H1 (cell line): ENCODE measurements around the gene LARP1.

Experiments used
- POLR2A ChIP-seq, 2 experiments: IDR thresholded peaks; 1 replicate in 1 of 2; 2 replicates in 1 of 2; pipeline ENCODE4 v1.6.1; 2011; ENCODE audit warnings: low read depth in 2 of 2, low read length in 2 of 2, mild to moderate bottlenecking in 2 of 2; ENCODE audit errors: control extremely low read depth in 1 of 2
- TF ChIP-seq, protein P1 (sequence below), 3 experiments: IDR thresholded peaks; 1 replicate in 2 of 3; 2 replicates in 1 of 3; pipeline versions ENCODE4 v1.5.1 to v1.6.1; 2011; ENCODE audit warnings: low read length in 3 of 3, mild to moderate bottlenecking in 3 of 3, inconsistent platforms in 2 of 3, low read depth in 1 of 3, moderate library complexity in 1 of 3; ENCODE audit not compliant: insufficient read depth in 1 of 3; ENCODE audit errors: control extremely low read depth in 1 of 3
- TF ChIP-seq, protein P2 (sequence below): IDR thresholded peaks from 2 replicates; pipeline ENCODE4 v1.6.1; 2012; ENCODE audit warnings: inconsistent platforms

DNA sequence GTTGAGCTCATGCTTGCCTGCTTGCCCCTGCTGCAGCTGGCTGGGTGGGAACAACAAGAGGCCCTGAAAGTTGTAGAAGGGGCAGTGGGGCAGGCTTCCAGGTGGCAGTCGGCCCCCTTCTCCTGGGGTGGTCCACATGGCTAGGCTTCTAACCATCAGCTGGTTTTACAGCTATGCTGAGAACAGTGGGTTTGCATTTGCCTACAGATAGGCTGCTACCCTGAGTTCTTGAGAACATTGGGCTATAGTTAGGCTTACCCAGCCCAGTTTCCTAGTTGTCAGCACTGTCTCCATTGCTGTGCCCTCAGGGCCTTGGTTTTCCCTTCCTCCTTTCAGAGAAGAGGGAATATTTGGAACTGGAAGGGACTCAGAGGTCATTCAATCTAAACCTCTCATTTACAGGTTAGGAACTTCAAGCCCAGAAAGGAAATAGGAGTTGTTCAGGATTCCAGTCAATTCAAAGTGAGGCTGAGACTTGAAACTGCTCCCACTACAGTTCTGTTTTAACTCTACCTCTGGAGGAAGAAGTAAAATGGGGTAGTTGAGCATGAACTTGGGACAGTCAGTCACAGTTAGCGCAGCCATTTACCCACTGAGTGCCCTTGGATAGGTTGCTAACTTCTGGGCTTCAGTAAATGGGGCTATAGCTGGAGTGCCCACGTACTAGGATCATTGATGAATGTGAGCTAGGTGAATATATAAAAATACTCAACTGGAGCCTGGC, 11.5 kb downstream of the LARP1 start:
- TF ChIP-seq, protein P1, sequence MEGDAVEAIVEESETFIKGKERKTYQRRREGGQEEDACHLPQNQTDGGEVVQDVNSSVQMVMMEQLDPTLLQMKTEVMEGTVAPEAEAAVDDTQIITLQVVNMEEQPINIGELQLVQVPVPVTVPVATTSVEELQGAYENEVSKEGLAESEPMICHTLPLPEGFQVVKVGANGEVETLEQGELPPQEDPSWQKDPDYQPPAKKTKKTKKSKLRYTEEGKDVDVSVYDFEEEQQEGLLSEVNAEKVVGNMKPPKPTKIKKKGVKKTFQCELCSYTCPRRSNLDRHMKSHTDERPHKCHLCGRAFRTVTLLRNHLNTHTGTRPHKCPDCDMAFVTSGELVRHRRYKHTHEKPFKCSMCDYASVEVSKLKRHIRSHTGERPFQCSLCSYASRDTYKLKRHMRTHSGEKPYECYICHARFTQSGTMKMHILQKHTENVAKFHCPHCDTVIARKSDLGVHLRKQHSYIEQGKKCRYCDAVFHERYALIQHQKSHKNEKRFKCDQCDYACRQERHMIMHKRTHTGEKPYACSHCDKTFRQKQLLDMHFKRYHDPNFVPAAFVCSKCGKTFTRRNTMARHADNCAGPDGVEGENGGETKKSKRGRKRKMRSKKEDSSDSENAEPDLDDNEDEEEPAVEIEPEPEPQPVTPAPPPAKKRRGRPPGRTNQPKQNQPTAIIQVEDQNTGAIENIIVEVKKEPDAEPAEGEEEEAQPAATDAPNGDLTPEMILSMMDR (IDR thresholded peaks at IDR 0.05; ENCODE audit: control extremely low read depth in 1 of 3, insufficient read depth in 1 of 3, low read depth in 1 of 3, low read length in 3 of 3) = no peak
- TF ChIP-seq POLR2A (IDR thresholded peaks at IDR 0.05; ENCODE audit: control extremely low read depth in 1 of 2, low read depth in 2 of 2, low read length in 2 of 2) = peak in 1 of 2 experiments; percentile 26; a peak in 1 of 3 replicates
- TF ChIP-seq, protein P2, sequence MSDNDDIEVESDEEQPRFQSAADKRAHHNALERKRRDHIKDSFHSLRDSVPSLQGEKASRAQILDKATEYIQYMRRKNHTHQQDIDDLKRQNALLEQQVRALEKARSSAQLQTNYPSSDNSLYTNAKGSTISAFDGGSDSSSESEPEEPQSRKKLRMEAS = no peak
